ENCODE data around the gene ERV3-1.

DNA sequence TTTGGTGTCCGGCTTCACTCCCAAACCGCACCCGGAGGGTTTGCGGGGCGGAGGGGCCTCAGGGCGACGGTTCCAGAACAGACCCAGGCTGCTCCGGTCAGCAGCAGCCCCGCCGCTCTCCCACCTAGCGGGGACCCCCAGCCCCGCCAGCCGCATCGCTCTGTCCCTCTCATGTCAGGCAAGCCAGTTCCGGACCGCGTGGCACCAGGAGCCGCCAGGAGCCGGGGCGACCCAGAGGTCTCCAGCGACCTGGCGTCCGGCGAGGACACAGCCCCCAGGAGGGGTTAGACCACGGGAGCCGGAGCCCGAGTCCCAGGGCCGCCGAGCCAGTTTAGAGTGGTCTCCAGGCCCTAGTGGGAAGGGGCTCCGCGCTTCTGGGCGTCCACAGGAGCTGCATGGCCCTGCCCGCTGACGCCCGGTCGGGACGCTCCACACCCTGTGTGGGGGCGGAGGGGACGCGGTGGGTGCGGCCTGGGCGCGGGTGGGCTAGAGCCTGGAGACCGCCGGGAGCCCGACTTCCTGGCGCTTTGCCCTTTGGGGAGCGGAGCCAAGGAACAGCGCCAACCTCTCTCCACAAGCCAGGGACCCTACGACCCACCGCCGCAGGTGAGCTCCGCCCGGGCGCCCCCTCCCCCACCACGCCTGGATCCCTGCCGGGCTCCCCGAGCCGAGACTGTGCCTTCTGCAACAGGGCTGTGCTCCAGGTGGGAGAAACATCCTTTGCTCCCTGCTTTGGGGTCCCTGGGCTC is 59.1 kb downstream of the ERV3-1 start:
- TF ChIP-seq POLR2A (IDR thresholded peaks at IDR 0.05) = no peak
- TF ChIP-seq, protein P1, sequence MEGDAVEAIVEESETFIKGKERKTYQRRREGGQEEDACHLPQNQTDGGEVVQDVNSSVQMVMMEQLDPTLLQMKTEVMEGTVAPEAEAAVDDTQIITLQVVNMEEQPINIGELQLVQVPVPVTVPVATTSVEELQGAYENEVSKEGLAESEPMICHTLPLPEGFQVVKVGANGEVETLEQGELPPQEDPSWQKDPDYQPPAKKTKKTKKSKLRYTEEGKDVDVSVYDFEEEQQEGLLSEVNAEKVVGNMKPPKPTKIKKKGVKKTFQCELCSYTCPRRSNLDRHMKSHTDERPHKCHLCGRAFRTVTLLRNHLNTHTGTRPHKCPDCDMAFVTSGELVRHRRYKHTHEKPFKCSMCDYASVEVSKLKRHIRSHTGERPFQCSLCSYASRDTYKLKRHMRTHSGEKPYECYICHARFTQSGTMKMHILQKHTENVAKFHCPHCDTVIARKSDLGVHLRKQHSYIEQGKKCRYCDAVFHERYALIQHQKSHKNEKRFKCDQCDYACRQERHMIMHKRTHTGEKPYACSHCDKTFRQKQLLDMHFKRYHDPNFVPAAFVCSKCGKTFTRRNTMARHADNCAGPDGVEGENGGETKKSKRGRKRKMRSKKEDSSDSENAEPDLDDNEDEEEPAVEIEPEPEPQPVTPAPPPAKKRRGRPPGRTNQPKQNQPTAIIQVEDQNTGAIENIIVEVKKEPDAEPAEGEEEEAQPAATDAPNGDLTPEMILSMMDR (IDR thresholded peaks at IDR 0.05) = no peak

Measured in uterus (tissue), 2 donors.